ENCODE measurements around the gene CLCN7. TPM values are rescaled to one million over a fixed set of nuclear protein-coding genes. Genes with fewer than 3 reads are reported as not detected.

CLCN7 gene
- total and polyA plus RNA-seq, 2 of the 8 experiments (the other 6 are each of a cell fraction or from before 2014, with no cell fraction given) = 38.6 to 81.5 TPM

DNA sequence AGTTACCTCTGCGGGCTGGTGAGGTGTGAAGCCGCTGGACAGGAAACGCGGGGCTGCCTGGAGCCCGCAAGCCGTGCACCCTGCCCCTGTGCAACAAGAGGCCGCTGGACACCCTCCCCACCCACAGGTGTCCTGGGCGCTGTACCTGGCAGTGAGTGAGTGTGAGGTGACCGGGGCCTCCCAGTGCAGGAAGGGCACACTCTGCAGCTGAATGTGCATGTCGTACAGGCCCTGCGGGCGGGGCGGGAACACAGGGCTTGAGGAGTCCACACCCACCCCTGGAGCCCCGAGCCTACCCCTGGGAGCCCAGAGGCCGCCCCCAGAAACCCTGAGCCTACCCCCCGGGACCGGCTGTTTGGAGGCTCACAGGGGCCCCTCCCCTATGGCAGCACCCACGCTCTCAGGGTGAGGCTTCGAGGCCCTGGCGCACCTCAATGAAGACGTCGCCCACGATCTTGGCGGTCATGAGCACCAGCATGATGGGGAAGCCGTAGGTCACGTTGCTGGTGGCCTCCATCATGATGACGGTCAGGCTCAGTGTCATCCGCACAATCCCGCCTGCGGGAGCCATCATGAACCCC, 26.2 kb downstream of the CLCN7 start (continued):
- TF ChIP-seq, protein P1, sequence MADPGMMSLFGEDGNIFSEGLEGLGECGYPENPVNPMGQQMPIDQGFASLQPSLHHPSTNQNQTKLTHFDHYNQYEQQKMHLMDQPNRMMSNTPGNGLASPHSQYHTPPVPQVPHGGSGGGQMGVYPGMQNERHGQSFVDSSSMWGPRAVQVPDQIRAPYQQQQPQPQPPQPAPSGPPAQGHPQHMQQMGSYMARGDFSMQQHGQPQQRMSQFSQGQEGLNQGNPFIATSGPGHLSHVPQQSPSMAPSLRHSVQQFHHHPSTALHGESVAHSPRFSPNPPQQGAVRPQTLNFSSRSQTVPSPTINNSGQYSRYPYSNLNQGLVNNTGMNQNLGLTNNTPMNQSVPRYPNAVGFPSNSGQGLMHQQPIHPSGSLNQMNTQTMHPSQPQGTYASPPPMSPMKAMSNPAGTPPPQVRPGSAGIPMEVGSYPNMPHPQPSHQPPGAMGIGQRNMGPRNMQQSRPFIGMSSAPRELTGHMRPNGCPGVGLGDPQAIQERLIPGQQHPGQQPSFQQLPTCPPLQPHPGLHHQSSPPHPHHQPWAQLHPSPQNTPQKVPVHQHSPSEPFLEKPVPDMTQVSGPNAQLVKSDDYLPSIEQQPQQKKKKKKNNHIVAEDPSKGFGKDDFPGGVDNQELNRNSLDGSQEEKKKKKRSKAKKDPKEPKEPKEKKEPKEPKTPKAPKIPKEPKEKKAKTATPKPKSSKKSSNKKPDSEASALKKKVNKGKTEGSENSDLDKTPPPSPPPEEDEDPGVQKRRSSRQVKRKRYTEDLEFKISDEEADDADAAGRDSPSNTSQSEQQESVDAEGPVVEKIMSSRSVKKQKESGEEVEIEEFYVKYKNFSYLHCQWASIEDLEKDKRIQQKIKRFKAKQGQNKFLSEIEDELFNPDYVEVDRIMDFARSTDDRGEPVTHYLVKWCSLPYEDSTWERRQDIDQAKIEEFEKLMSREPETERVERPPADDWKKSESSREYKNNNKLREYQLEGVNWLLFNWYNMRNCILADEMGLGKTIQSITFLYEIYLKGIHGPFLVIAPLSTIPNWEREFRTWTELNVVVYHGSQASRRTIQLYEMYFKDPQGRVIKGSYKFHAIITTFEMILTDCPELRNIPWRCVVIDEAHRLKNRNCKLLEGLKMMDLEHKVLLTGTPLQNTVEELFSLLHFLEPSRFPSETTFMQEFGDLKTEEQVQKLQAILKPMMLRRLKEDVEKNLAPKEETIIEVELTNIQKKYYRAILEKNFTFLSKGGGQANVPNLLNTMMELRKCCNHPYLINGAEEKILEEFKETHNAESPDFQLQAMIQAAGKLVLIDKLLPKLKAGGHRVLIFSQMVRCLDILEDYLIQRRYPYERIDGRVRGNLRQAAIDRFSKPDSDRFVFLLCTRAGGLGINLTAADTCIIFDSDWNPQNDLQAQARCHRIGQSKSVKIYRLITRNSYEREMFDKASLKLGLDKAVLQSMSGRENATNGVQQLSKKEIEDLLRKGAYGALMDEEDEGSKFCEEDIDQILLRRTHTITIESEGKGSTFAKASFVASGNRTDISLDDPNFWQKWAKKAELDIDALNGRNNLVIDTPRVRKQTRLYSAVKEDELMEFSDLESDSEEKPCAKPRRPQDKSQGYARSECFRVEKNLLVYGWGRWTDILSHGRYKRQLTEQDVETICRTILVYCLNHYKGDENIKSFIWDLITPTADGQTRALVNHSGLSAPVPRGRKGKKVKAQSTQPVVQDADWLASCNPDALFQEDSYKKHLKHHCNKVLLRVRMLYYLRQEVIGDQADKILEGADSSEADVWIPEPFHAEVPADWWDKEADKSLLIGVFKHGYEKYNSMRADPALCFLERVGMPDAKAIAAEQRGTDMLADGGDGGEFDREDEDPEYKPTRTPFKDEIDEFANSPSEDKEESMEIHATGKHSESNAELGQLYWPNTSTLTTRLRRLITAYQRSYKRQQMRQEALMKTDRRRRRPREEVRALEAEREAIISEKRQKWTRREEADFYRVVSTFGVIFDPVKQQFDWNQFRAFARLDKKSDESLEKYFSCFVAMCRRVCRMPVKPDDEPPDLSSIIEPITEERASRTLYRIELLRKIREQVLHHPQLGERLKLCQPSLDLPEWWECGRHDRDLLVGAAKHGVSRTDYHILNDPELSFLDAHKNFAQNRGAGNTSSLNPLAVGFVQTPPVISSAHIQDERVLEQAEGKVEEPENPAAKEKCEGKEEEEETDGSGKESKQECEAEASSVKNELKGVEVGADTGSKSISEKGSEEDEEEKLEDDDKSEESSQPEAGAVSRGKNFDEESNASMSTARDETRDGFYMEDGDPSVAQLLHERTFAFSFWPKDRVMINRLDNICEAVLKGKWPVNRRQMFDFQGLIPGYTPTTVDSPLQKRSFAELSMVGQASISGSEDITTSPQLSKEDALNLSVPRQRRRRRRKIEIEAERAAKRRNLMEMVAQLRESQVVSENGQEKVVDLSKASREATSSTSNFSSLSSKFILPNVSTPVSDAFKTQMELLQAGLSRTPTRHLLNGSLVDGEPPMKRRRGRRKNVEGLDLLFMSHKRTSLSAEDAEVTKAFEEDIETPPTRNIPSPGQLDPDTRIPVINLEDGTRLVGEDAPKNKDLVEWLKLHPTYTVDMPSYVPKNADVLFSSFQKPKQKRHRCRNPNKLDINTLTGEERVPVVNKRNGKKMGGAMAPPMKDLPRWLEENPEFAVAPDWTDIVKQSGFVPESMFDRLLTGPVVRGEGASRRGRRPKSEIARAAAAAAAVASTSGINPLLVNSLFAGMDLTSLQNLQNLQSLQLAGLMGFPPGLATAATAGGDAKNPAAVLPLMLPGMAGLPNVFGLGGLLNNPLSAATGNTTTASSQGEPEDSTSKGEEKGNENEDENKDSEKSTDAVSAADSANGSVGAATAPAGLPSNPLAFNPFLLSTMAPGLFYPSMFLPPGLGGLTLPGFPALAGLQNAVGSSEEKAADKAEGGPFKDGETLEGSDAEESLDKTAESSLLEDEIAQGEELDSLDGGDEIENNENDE (IDR thresholded peaks at IDR 0.05; ENCODE audit: insufficient replicate concordance, low read length) = no peak
- TF ChIP-seq RFX5 (IDR thresholded peaks at IDR 0.05; ENCODE audit: borderline replicate concordance, low read depth, low read length) (no peak), EGR1 (IDR thresholded peaks at IDR 0.05; ENCODE audit: borderline replicate concordance, low read depth, low read length) (no peak), GTF2F1 (IDR thresholded peaks at IDR 0.05; ENCODE audit: borderline replicate concordance, low read depth, low read length) (no peak), HDAC6 (IDR thresholded peaks at IDR 0.05; ENCODE audit: low read depth, low read length) (no peak), CHD2 (IDR thresholded peaks at IDR 0.05; ENCODE audit: low read length) (no peak), NANOG (IDR thresholded peaks at IDR 0.05; ENCODE audit: insufficient read depth, low read depth, low read length, poor library complexity, severe bottlenecking) (no peak)
- TF ChIP-seq, protein P2, sequence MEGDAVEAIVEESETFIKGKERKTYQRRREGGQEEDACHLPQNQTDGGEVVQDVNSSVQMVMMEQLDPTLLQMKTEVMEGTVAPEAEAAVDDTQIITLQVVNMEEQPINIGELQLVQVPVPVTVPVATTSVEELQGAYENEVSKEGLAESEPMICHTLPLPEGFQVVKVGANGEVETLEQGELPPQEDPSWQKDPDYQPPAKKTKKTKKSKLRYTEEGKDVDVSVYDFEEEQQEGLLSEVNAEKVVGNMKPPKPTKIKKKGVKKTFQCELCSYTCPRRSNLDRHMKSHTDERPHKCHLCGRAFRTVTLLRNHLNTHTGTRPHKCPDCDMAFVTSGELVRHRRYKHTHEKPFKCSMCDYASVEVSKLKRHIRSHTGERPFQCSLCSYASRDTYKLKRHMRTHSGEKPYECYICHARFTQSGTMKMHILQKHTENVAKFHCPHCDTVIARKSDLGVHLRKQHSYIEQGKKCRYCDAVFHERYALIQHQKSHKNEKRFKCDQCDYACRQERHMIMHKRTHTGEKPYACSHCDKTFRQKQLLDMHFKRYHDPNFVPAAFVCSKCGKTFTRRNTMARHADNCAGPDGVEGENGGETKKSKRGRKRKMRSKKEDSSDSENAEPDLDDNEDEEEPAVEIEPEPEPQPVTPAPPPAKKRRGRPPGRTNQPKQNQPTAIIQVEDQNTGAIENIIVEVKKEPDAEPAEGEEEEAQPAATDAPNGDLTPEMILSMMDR (IDR thresholded peaks at IDR 0.05; ENCODE audit: control extremely low read depth in 1 of 3, insufficient read depth in 1 of 3, low read depth in 1 of 3, low read length in 3 of 3) = no peak
